IMR-90 (cell line): ENCODE data around the gene SLC19A1.

Source experiments
- BHLHE40 ChIP-seq: fragments of 150-350 bp; IDR thresholded peaks from 2 replicates; pipeline ENCODE4 v1.6.1; 2016; ENCODE audit warnings: mild to moderate bottlenecking, low read depth, low read length
- CEBPB ChIP-seq: IDR thresholded peaks from 2 replicates; pipeline ENCODE4 v1.6.1; 2012; ENCODE audit warnings: low read depth, low read length, improper control_type of control experiment
- CTCF ChIP-seq: conservative IDR thresholded peaks from 2 replicates; pipeline ENCODE4 v1.5.1; 2012; ENCODE audit warnings: mild to moderate bottlenecking, low read depth, low read length, improper control_type of control experiment
- ELK1 ChIP-seq: fragments of 150-350 bp; IDR thresholded peaks from 2 replicates; pipeline ENCODE4 v1.6.1; 2016; ENCODE audit warnings: low read depth, mild to moderate bottlenecking, low read length, moderate library complexity, borderline replicate concordance
- FOS ChIP-seq: fragments of 150-350 bp; IDR thresholded peaks from 2 replicates; pipeline ENCODE4 v1.6.1; 2016; ENCODE audit warnings: low read depth, low read length
- NFE2L2 ChIP-seq: fragments of 150-350 bp; IDR thresholded peaks from 2 replicates; pipeline ENCODE4 v1.6.1; 2016; ENCODE audit warnings: low read depth, mild to moderate bottlenecking, low read length
- POLR2A ChIP-seq: IDR thresholded peaks from 2 replicates; pipeline ENCODE4 v1.6.1; 2012; ENCODE audit warnings: mild to moderate bottlenecking, low read depth, low read length
- RAD21 ChIP-seq: IDR thresholded peaks from 2 replicates; pipeline ENCODE4 v1.6.1; 2012; ENCODE audit warnings: low read length, improper control_type of control experiment
- RCOR1 ChIP-seq: IDR thresholded peaks from 2 replicates; pipeline ENCODE4 v1.6.1; 2012; ENCODE audit warnings: mild to moderate bottlenecking, low read length, improper control_type of control experiment; ENCODE audit not compliant: insufficient replicate concordance
- RFX5 ChIP-seq: IDR thresholded peaks from 2 replicates; pipeline ENCODE4 v1.8.0; 2012; ENCODE audit warnings: low read depth, mild to moderate bottlenecking, low read length, moderate library complexity
- SMC3 ChIP-seq: fragments of 150-350 bp; IDR thresholded peaks from 2 replicates; pipeline ENCODE4 v1.6.1; 2016; ENCODE audit warnings: low read depth, mild to moderate bottlenecking, antibody characterized with exemption, low read length, moderate library complexity
- USF2 ChIP-seq: fragments of 150-350 bp; IDR thresholded peaks from 2 replicates; pipeline ENCODE4 v1.6.1; 2017; ENCODE audit warnings: mild to moderate bottlenecking, antibody characterized with exemption, low read length, low read depth

GRCh38 chr21:45494135-45494850 is 47.9 kb downstream of the SLC19A1 start:
- no peak for TF ChIP-seq CTCF
- no peak for TF ChIP-seq RAD21
- TF ChIP-seq BHLHE40: no peak
- TF ChIP-seq FOS: no peak
- no peak for TF ChIP-seq NFE2L2
- no peak for TF ChIP-seq POLR2A
- TF ChIP-seq RFX5: no peak
- TF ChIP-seq ELK1: no peak
- TF ChIP-seq USF2: no peak
- no peak for TF ChIP-seq CEBPB
- TF ChIP-seq SMC3: no peak
- no peak for TF ChIP-seq RCOR1
